Right cardiac atrium (tissue), 5 donors: ENCODE measurements around the gene EXOC7. TPM values are rescaled to one million over a fixed set of nuclear protein-coding genes. Genes with fewer than 3 reads are reported as not detected.
A peak's percentile ranks its signal among the peaks of the same experiment; 100 is the strongest.

ENCODE experiments used
- ATAC-seq, 2 donors: fragments of 200-7000 bp; cut with Tn5 transposase; one replicate each; pipeline versions ENCODE4 v1.8.0 to v1.9.1; 2020; ENCODE audit warnings: moderate library complexity in 2 of 2, mild to moderate bottlenecking in 1 of 2
- DNase-seq, 3 donors: peaks; one replicate each; pipeline ENCODE4 v3.0.0-alpha.2; 2020
- H3K27ac ChIP-seq: one replicate; pipeline ENCODE4 v1.5.1; 2013; ENCODE audit warnings: mild to moderate bottlenecking, low read length, control low read depth, moderate library complexity
- H3K27me3 ChIP-seq: one replicate; pipeline ENCODE4 v1.6.1; 2013; ENCODE audit not compliant: control insufficient read depth, insufficient read depth
- H3K4me1 ChIP-seq: one replicate; pipeline ENCODE4 v1.6.1; 2013; ENCODE audit warnings: low read length; ENCODE audit not compliant: control insufficient read depth, insufficient read depth
- H3K4me3 ChIP-seq: one replicate; pipeline ENCODE4 v1.5.1; 2013; ENCODE audit warnings: low read length, control low read depth
- H3K9me3 ChIP-seq: one replicate; pipeline ENCODE4 v1.6.1; 2013; ENCODE audit warnings: low read length; ENCODE audit not compliant: control insufficient read depth
- WGBS: extraction: QIAGEN DNeasy Blood & Tissue Kit; methylation state at CpG from one replicate; pipeline ENCODE4 v1.1.7; 2013; 5-methylcytosine and 5-hydroxymethylcytosine counted together
- intact Hi-C, 4 donors: fragments of 100-400 bp; cut with DNase I; formaldehyde crosslinking; loops; one replicate each; pipeline versions ENCODE4 v1.11.0 to v1.14.0; 2022 to 2023
- polyA plus RNA-seq: library from polyadenylated mRNA; stranded (reverse); fragments of 200-250 nt; gene quantifications from one replicate; pipeline ENCODE4 v1.2.3, GENCODE V29; 2013
- total RNA-seq, 4 donors: library from RNA; stranded (reverse); fragmentation: NEBNext Ultra II Directional; extraction: Animal tissue kit (Norgen Biotek cat#: 25700); gene quantifications; one replicate each; pipeline ENCODE4 v1.2.1, GENCODE V29; 2021
- donor health status: healthy with polysubstance abuse.
- donor health status: DM: no; HTN: yes; CAD: no.
- donor health status: DM: no; HTN: no; CAD: no.
- donor health status: DM: no; HTN: yes; CAD: no; lungs with severe emphysema.
- donor health status: DM: yes; HTN: yes; CAD: no.

Gene EXOC7
- total and polyA plus RNA-seq, 5 donors: 40.4 to 93.5 (median 81.9) TPM

- Histone ChIP-seq H3K27ac (no peak overlapping the region), H3K4me3 (no peak overlapping the region), H3K9me3 (no peaks in the 10 kb centered on the region), H3K4me1 (no peaks in the 10 kb centered on the region), H3K27me3 (no peaks in the 10 kb centered on the region)
- WGBS: 80% methylated on average over 19 of the region's 19 CpGs
- ATAC-seq: no peak
- intact Hi-C loops: loop anchor here (5.0 to 10.0 kb wide), 4 partner anchors 55 to 173 kb away; no protein-coding TSS in a partner anchor
- no peak for DNase-seq
Measured at GRCh38 chr17:76119409-76120371, 16.1 kb upstream of the EXOC7 start.

- intact Hi-C loops: no loop called here
- H3K9me3 ChIP-seq: no peaks in the 10 kb centered on the region
- ATAC-seq (no peak), DNase-seq (no peak)
- H3K27ac ChIP-seq: no peak overlapping the region
- no peak overlapping the region for H3K4me3 ChIP-seq
- H3K27me3 ChIP-seq: no peaks in the 10 kb centered on the region
- WGBS: 91% methylated on average over 7 of the region's 7 CpGs
- no peaks in the 10 kb centered on the region for H3K4me1 ChIP-seq
Measured at GRCh38 chr17:76115138-76115754, 11.7 kb upstream of the EXOC7 start.

- no peaks in the 10 kb centered on the region for H3K4me1 ChIP-seq
- intact Hi-C loops: no loop called here
- no peaks in the 10 kb centered on the region for H3K9me3 ChIP-seq
- 87% methylated on average over 2 of the region's 2 CpGs for WGBS
- ATAC-seq (no peak), DNase-seq (no peak)
- H3K27ac ChIP-seq: no peak overlapping the region
- no peak overlapping the region for H3K4me3 ChIP-seq
- H3K27me3 ChIP-seq: no peaks in the 10 kb centered on the region
Measured at GRCh38 chr17:76111956-76112355, 8.4 kb upstream of the EXOC7 start.

GRCh38 chr17:76107509-76107908, 3.9 kb upstream of the EXOC7 start:
- WGBS: 81% methylated on average over 6 of the region's 6 CpGs

GRCh38 chr17:76106703-76107102, 3.1 kb upstream of the EXOC7 start:
- no peak overlapping the region for H3K4me3 ChIP-seq
- H3K27me3 ChIP-seq: no peaks in the 10 kb centered on the region
- no peak overlapping the region for H3K27ac ChIP-seq
- H3K9me3 ChIP-seq: no peaks in the 10 kb centered on the region
- H3K4me1 ChIP-seq: no peaks in the 10 kb centered on the region
- WGBS: 74% methylated on average over 3 of the region's 3 CpGs
- intact Hi-C loops: no loop called here
- DNase-seq: no peak
- ATAC-seq: no peak

More at GRCh38 chr17:76107509-76107908, 3.9 kb upstream of the EXOC7 start:
- intact Hi-C loops: no loop called here
- Histone ChIP-seq H3K27ac (no peak overlapping the region), H3K9me3 (no peaks in the 10 kb centered on the region), H3K4me3 (no peak overlapping the region), H3K27me3 (no peaks in the 10 kb centered on the region), H3K4me1 (no peaks in the 10 kb centered on the region)
- DNase-seq: no peak
- no peak for ATAC-seq

GRCh38 chr17:76104896-76105231, 1.3 kb upstream of the EXOC7 start:
- H3K9me3 ChIP-seq: no peaks in the 10 kb centered on the region
- no peaks in the 10 kb centered on the region for H3K27me3 ChIP-seq
- no peaks in the 10 kb centered on the region for H3K4me1 ChIP-seq
- no peak overlapping the region for H3K4me3 ChIP-seq
- intact Hi-C loops: no loop called here
- WGBS: 85% methylated on average over 5 of the region's 5 CpGs
- no peak overlapping the region for H3K27ac ChIP-seq
- ATAC-seq (no peak), DNase-seq (no peak)

GRCh38 chr17:76104140-76104895, 731 bp upstream of the EXOC7 start:
- WGBS: 87% methylated on average over 29 of the region's 29 CpGs
- Histone ChIP-seq H3K9me3 (no peaks in the 10 kb centered on the region), H3K27ac (peak overlapping the region; percentile 76), H3K27me3 (no peaks in the 10 kb centered on the region), H3K4me3 (peak overlapping the region; percentile 74), H3K4me1 (no peaks in the 10 kb centered on the region)
- DNase-seq: no peak
- peak; percentile 5 to 18 for ATAC-seq
- intact Hi-C loops: no loop called here

GRCh38 chr17:76102944-76103273, 678 bp downstream of the EXOC7 start:
- peak in 1 of 2 donors; percentile 22 for ATAC-seq
- WGBS: under 1% methylated on average over 4 of the region's 4 CpGs
- no peak for DNase-seq
- peak overlapping the region; percentile 9 for H3K27ac ChIP-seq
- intact Hi-C loops: no loop called here
- no peaks in the 10 kb centered on the region for H3K4me1 ChIP-seq
- peak overlapping the region; percentile 74 for H3K4me3 ChIP-seq
- no peaks in the 10 kb centered on the region for H3K9me3 ChIP-seq
- H3K27me3 ChIP-seq: no peaks in the 10 kb centered on the region

GRCh38 chr17:76097716-76098295, 5.8 kb downstream of the EXOC7 start:
- DNase-seq (no peak), ATAC-seq (no peak)
- Histone ChIP-seq H3K4me1 (no peaks in the 10 kb centered on the region), H3K27ac (no peak overlapping the region), H3K4me3 (no peak overlapping the region), H3K27me3 (no peaks in the 10 kb centered on the region), H3K9me3 (no peaks in the 10 kb centered on the region)
- WGBS: 96% methylated on average over 19 of the region's 19 CpGs
- intact Hi-C loops: no loop called here

GRCh38 chr17:76095943-76096342, 7.6 kb downstream of the EXOC7 start:
- 81% methylated on average over 13 of the region's 13 CpGs for WGBS
- intact Hi-C loops: no loop called here
- no peaks in the 10 kb centered on the region for H3K4me1 ChIP-seq
- no peak overlapping the region for H3K4me3 ChIP-seq
- H3K9me3 ChIP-seq: no peaks in the 10 kb centered on the region
- DNase-seq (no peak), ATAC-seq (no peak)
- H3K27me3 ChIP-seq: no peaks in the 10 kb centered on the region
- H3K27ac ChIP-seq: no peak overlapping the region

GRCh38 chr17:76094046-76094445, 9.5 kb downstream of the EXOC7 start:
- no peak overlapping the region for H3K4me3 ChIP-seq
- DNase-seq (no peak), ATAC-seq (no peak)
- no peaks in the 10 kb centered on the region for H3K9me3 ChIP-seq
- H3K4me1 ChIP-seq: no peaks in the 10 kb centered on the region
- H3K27ac ChIP-seq: no peak overlapping the region
- intact Hi-C loops: no loop called here
- WGBS: 96% methylated on average over 11 of the region's 11 CpGs
- H3K27me3 ChIP-seq: no peaks in the 10 kb centered on the region
